Skeletal muscle satellite cell (primary cell): ENCODE results near the gene SNRK.

ENCODE experiments used
- H3K27me3 ChIP-seq: 2 replicates; pipeline ENCODE4 v1.7.0; 2013; ENCODE audit warnings: low read length; ENCODE audit not compliant: control insufficient read depth, insufficient read depth
- H3K36me3 ChIP-seq: 2 replicates; pipeline ENCODE4 v1.7.0; 2013; ENCODE audit warnings: mild to moderate bottlenecking, control low read depth, low read length; ENCODE audit not compliant: insufficient read depth
- H3K4me1 ChIP-seq: 2 replicates; pipeline ENCODE4 v1.7.0; 2013; ENCODE audit warnings: low read length; ENCODE audit not compliant: control insufficient read depth, insufficient read depth
- H3K4me2 ChIP-seq: 2 replicates; pipeline ENCODE4 v1.7.0; 2013; ENCODE audit warnings: mild to moderate bottlenecking, low read length
- H3K4me3 ChIP-seq: 2 replicates; pipeline ENCODE4 v1.7.0; 2013; ENCODE audit warnings: low read length
- H3K9ac ChIP-seq: 2 replicates; pipeline ENCODE4 v1.7.0; 2013; ENCODE audit warnings: mild to moderate bottlenecking, low read depth, low read length, moderate library complexity
- H3K9me3 ChIP-seq: replicated peaks from 2 replicates; pipeline ENCODE4 v1.7.0; 2013; ENCODE audit warnings: mild to moderate bottlenecking, control low read depth, low read length

The SNRK gene

DNA sequence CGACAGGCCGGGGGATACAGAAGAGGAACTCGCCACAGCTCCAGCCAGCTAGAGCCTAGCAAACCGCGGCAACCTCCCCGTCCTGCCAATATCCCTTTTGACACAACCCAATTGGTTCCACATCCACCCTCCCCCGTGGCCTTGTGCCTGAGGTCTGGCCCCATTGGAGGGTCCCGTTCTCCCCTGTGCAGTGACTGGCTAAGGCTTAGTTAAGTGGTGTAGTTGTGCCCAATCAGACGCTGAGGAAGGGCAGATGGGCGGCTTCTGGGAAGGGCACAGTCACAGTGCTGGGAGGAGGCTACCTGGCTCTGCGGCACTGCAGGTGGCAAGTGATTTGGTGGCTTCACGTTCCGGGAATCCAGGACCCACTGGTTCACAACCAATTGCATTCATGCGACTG is 78.6 kb downstream of the SNRK start:
- Histone ChIP-seq H3K36me3 (peaks cover 9% of the 10 kb centered on the region), H3K9ac (no peak overlapping the region), H3K27me3 (no peaks in the 10 kb centered on the region), H3K4me2 (no peak overlapping the region), H3K4me1 (peaks cover 11% of the 10 kb centered on the region), H3K4me3 (no peak overlapping the region), H3K9me3 (no peaks in the 10 kb centered on the region)

DNA sequence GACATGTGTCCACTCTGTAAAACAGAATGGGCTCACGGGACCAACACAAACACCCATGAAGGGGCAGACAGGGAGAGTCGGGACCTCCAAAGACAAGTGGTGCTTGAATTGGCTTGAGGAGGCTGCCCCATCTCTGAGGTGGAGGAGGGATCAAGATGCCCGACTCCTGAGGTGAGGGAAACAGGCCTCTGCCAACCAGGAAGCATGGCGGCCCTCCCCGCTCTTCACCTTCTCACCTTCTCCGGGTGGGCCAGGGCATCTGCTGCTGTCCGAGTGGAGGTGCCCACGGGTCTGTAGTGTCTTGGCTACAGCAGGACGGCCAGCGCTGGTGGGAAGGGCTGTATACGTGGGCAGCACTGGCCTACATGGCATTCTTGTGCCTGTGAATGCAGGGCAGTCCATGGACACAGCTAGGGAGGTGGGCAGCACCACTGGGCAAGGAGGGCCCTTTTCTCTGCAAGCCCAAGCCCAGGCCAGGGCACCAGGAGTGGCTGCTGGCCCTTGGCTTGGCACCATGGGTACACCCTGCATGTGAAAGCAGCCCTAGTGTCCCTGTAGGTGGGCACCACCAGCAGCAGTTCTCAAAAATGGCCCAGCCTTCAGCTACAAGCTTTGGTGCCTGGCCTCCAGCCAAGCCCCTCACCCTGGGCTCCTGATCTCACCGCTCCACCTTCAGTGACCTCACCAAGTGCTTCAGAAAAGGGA is 79.4 kb downstream of the SNRK start:
- Histone ChIP-seq H3K9ac (no peak overlapping the region), H3K27me3 (no peaks in the 10 kb centered on the region), H3K9me3 (no peaks in the 10 kb centered on the region), H3K36me3 (peaks cover 9% of the 10 kb centered on the region), H3K4me3 (no peak overlapping the region), H3K4me2 (no peak overlapping the region), H3K4me1 (peaks cover 11% of the 10 kb centered on the region)

GRCh38 chr3:43366481-43366880 is 80.1 kb downstream of the SNRK start:
- no peaks in the 10 kb centered on the region for H3K27me3 ChIP-seq
- H3K4me1 ChIP-seq, result peaks cover 11% of the 10 kb centered on the region
- no peak overlapping the region for H3K4me3 ChIP-seq
- peaks cover 9% of the 10 kb centered on the region for H3K36me3 ChIP-seq
- H3K9me3 ChIP-seq, result no peaks in the 10 kb centered on the region
- no peak overlapping the region for H3K4me2 ChIP-seq
- no peak overlapping the region for H3K9ac ChIP-seq

GRCh38 chr3:43366885-43367284 is 80.5 kb downstream of the SNRK start:
- peaks cover 9% of the 10 kb centered on the region for H3K36me3 ChIP-seq
- no peaks in the 10 kb centered on the region for H3K9me3 ChIP-seq
- H3K4me2 ChIP-seq, result no peak overlapping the region
- no peaks in the 10 kb centered on the region for H3K27me3 ChIP-seq
- peaks cover 11% of the 10 kb centered on the region for H3K4me1 ChIP-seq
- H3K9ac ChIP-seq, result no peak overlapping the region
- H3K4me3 ChIP-seq, result no peak overlapping the region

DNA sequence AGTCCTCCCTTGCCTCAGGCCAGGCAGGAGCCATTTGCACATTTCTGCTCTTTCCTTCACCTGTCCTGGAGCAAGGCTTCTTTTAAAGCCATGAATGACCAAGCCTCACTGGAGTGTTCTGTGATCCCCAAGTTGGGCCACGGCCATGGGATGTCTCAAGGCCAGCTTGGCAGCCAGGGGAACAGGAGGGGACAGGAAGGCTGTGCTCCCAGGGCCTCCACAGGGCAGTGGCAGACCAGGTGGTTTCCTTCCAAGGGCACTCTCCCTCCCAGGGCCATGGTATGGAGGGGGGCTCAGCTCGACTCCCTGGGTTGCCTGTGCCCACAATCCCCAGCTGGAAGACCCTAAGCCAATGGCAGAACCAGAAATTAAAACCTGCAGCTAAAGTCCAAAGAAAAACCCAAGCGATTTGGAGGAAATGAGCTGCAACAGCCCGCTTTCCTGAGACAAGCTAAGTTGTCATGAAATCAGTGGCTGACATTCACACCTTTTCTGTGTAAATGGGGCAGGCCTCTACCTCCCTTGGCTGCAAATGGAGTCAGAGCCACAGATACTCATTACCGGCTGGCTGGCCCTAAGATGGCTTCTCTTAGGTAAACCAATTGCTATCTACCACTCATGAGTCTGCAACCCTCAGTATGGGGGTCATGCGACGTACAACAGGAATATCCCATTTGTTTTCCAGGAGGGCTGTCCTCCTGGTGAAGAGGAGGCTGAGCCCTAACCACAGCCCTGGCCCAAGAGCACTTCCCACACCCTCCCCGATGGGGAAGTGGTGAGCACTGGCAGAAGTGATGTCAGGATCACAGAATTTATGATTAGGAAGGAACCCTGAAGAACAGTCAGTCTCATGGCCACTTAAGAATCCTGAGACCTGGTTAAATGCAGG is 83.3 kb downstream of the SNRK start:
- no peaks in the 10 kb centered on the region for H3K9me3 ChIP-seq
- no peaks in the 10 kb centered on the region for H3K27me3 ChIP-seq
- no peak overlapping the region for H3K4me2 ChIP-seq
- no peak overlapping the region for H3K9ac ChIP-seq
- no peak overlapping the region for H3K4me3 ChIP-seq
- H3K4me1 ChIP-seq, result peaks cover 21% of the 10 kb centered on the region
- peaks cover 9% of the 10 kb centered on the region for H3K36me3 ChIP-seq

GRCh38 chr3:43370293-43370980 is 84.1 kb downstream of the SNRK start:
- H3K9ac ChIP-seq, result no peak overlapping the region
- H3K36me3 ChIP-seq, result peaks cover 7% of the 10 kb centered on the region
- H3K9me3 ChIP-seq, result no peaks in the 10 kb centered on the region
- peaks cover 21% of the 10 kb centered on the region for H3K4me1 ChIP-seq
- no peak overlapping the region for H3K4me3 ChIP-seq
- H3K4me2 ChIP-seq, result no peak overlapping the region
- H3K27me3 ChIP-seq, result no peaks in the 10 kb centered on the region

DNA sequence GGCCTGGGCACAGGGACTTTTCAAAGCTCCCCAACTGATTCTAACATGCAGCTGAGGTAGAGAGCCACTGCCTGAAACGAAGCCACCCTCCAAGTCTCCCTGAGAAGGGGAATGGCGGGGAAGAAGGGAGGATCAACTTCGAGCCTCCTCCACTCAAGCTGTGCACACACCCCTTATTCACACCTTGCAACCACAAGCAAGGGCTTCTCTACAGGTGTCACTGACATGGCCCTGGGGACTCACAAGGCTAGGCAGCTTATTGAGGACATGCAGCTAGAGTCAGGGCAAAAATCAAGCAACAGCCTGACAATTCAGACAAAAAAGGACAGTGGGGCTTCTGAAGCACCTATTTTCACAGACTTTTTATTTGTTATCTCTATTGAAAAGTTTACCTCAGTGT is 85.2 kb downstream of the SNRK start:
- peaks cover 20% of the 10 kb centered on the region for H3K4me1 ChIP-seq
- no peak overlapping the region for H3K4me3 ChIP-seq
- H3K4me2 ChIP-seq, result no peak overlapping the region
- H3K9ac ChIP-seq, result no peak overlapping the region
- H3K36me3 ChIP-seq, result no peaks in the 10 kb centered on the region
- H3K9me3 ChIP-seq, result no peaks in the 10 kb centered on the region
- H3K27me3 ChIP-seq, result no peaks in the 10 kb centered on the region

DNA sequence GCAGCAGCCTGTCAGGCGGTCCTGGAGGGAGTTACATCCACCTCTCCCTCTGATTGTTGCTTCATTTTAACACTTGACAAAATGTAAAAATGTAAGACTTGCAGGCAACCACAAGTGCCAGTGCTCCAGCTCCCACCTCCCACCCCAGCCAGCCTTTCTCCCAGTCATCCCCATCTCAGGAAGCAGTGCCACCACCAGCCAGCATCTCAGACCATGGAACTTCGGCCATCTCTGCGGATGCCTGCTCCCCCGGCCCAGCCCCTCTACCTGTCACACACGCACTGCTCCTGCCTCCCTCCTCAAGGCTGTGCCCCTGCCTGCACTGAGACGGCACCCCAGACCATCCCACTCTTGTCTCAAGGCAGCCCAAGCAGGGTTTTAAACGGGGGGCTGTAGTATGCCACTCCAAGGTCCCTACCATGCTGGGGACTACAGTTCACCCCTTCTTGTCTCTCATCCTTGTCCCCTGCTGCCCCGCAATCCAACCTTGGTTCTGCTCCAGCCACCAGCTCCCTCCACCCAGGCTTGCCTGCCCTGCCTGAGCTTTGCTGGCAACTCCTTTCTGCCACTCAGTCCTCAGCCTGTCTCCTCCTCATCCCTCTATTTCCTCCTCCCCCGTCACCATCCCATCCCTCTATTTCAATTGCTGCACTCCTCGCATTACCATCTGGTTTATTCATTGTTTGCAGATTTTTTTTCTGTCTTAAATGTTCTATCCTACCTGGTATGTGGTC is 85.8 kb downstream of the SNRK start:
- Histone ChIP-seq H3K4me3 (no peak overlapping the region), H3K4me2 (no peak overlapping the region), H3K9ac (no peak overlapping the region), H3K9me3 (no peaks in the 10 kb centered on the region), H3K4me1 (peaks cover 15% of the 10 kb centered on the region), H3K36me3 (no peaks in the 10 kb centered on the region), H3K27me3 (no peaks in the 10 kb centered on the region)

DNA sequence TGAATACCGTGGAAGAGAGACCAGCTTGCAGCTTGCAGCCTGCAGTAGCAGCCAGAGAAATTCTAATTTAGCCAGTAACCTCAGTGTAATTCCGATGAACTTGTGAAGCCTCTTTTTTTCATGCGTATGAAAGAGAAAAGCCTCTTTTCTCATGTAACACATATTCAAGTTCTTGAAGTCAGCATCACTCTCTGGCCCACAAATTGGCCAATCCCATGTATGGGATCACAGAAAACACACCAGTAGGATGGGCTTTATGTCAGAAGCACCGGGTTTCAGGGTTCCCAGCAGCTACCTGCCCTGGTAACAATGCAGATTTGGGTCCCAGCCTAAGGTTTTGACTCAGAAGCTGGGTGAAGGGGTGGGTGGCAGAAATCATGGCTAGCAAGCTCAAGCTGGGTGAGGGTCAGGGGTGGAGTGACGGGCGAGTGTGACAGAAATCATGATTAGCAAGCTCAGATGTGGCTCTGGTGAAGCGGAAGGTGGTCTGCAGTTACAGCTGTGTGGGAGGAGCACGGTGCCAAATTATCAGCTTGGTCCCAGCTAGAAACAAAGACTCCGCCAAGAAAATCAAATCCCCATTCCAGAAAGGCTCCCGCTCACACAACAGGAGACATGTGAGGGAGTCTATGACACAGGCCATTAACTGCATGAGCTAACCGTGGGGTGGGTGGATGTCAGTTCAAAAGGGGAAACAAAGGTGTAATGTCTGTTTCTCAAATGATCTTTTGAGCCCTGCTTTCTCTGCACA is 86.6 kb downstream of the SNRK start:
- Histone ChIP-seq H3K4me2 (no peak overlapping the region), H3K36me3 (no peaks in the 10 kb centered on the region), H3K4me1 (peaks cover 15% of the 10 kb centered on the region), H3K9ac (no peak overlapping the region), H3K4me3 (no peak overlapping the region), H3K9me3 (no peaks in the 10 kb centered on the region), H3K27me3 (no peaks in the 10 kb centered on the region)

DNA sequence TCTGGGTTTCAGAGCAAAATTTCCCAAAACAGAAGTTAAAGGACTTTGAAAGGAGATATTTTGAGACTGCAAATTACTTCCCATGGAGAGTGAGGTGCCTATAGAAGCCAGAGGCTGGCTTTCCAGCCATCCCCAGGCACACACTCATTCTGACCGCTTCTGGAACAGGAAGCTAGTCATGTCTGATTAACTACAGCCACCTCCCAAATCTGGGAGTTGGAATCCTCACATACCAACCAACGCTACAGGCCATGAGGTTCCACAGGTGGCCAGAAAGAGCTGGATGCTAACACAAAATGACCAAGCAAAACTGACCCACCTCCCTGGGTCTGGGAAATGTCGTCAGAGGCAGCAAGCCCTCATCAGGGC is 87.2 kb downstream of the SNRK start:
- no peak overlapping the region for H3K4me2 ChIP-seq
- no peak overlapping the region for H3K9ac ChIP-seq
- no peaks in the 10 kb centered on the region for H3K27me3 ChIP-seq
- H3K4me3 ChIP-seq, result no peak overlapping the region
- H3K9me3 ChIP-seq, result no peaks in the 10 kb centered on the region
- no peaks in the 10 kb centered on the region for H3K36me3 ChIP-seq
- H3K4me1 ChIP-seq, result peaks cover 20% of the 10 kb centered on the region
